ENCODE results near the gene POP4. TPM values are rescaled to one million over a fixed set of nuclear protein-coding genes. Genes with fewer than 3 reads are reported as not detected.

Gene POP4
- total RNA-seq (2016; rRNA removed; fragmentation: Illumina TruSeq; extraction: Trizol) (84.0 and 120 TPM in 2 replicates), polyA plus RNA-seq (2011; rRNA removed) (29.4 and 32.2 TPM in 2 replicates), polyA minus RNA-seq (2011; rRNA and poly(A)+ RNA removed; ENCODE audit: low replicate concordance) (23.6 and 67.1 TPM in 2 replicates), Bru-seq, nascent RNA (percentile 59 among the genes with signal in this experiment), BruChase-seq, experiment 1, labeled RNA remaining after a 6-hour chase (percentile 70 among the genes with signal in this experiment), BruChase-seq, experiment 2, labeled RNA remaining after a 2-hour chase (percentile 60 among the genes with signal in this experiment)
- total RNA-seq (2016; cell fraction: cytosol; rRNA removed; fragmentation: Illumina TruSeq; extraction: Trizol; ENCODE audit: low read depth): 26.0 and 27.8 TPM in 2 replicates
- 84.6 and 128 TPM in 2 replicates for total RNA-seq (2016; cell fraction: insoluble cytoplasmic fraction; rRNA removed; fragmentation: Illumina TruSeq; extraction: Trizol)
- total RNA-seq (2016; cell fraction: membrane; rRNA removed; fragmentation: Illumina TruSeq; extraction: Trizol): 37.0 and 39.3 TPM in 2 replicates
- 39.0 and 42.5 TPM in 2 replicates for total RNA-seq (2016; cell fraction: nucleus; rRNA removed; fragmentation: Illumina TruSeq; extraction: Trizol)
- polyA plus RNA-seq (2011; cell fraction: cytosol; rRNA removed): 22.5 and 24.9 TPM in 2 replicates
- 46.3 and 51.2 TPM in 2 replicates for polyA plus RNA-seq (2011; cell fraction: nucleus; rRNA removed)
- 24.1 and 24.4 TPM in 2 replicates for polyA plus RNA-seq (2012)
- polyA plus RNA-seq (2016; cell fraction: cytosol; fragmentation: Illumina TruSeq; extraction: Trizol; ENCODE audit: low read depth): 25.5 and 26.4 TPM in 2 replicates
- 117 and 122 TPM in 2 replicates for polyA plus RNA-seq (2016; cell fraction: insoluble cytoplasmic fraction; fragmentation: Illumina TruSeq; extraction: Trizol; ENCODE audit: low read depth)
- polyA plus RNA-seq (2016; cell fraction: membrane; fragmentation: Illumina TruSeq; extraction: Trizol; ENCODE audit: low read depth): 29.0 and 32.5 TPM in 2 replicates
- 58.8 and 67.0 TPM in 2 replicates for polyA plus RNA-seq (2016; cell fraction: nucleus; fragmentation: Illumina TruSeq; extraction: Trizol; ENCODE audit: insufficient read depth, low read depth)
- 16.8 and 23.0 TPM in 2 replicates for polyA minus RNA-seq (2011; cell fraction: cytosol; rRNA and poly(A)+ RNA removed)
- 45.1 and 53.7 TPM in 2 replicates for polyA minus RNA-seq (2011; cell fraction: nucleus; rRNA and poly(A)+ RNA removed)
- long read RNA-seq, experiment 1, transcript POP4-202 (7 exons, 3,385 nt): major isoform, 45 of 56 reads
- long read RNA-seq, experiment 1, partial matches to known transcripts: 6 of 56 reads
- long read RNA-seq, experiment 1, other reads (novel, unspliced or antisense): 3 of 56 reads
- long read RNA-seq, experiment 2, transcript POP4-202 (7 exons, 3,385 nt): major isoform, 23 of 34 reads
- long read RNA-seq, experiment 2, partial matches to known transcripts: 4 of 34 reads
- long read RNA-seq, experiment 2, other reads (novel, unspliced or antisense): 5 of 34 reads

- no peaks in the 10 kb centered on the region for H4K20me1 ChIP-seq (ENCODE audit: insufficient read depth, low read length)
- CTCF ChIA-PET (ENCODE audit: low intra/inter-chr PET ratio, low total read pairs): no interaction called here
- peak; percentile 90 for DNase-seq (ENCODE audit: low spot score)
- H3K27ac ChIP-seq (ENCODE audit: extremely low read length, insufficient read depth, low read length): peak within 1 kb of the TSS; percentile 62
- H3K4me3 ChIP-seq (replicated peaks in 1 of 3; ENCODE audit: insufficient read depth in 1 of 3, low read depth in 2 of 3, low read length in 3 of 3): peak within 1 kb of the TSS; percentile 79 to 93 (median 92)
- peak; percentile 68 for FAIRE-seq
- peak; percentile 92 for ATAC-seq
- in situ Hi-C loops (cut with HindIII; ENCODE audit: extremely low pct_ligation_motif_present, low pct_unique_long_range_greater_than_20kb) (no loop called here), intact Hi-C loops (cut with micrococcal nuclease; ENCODE audit: unreplicated experiment) (loop anchor here (5.0 kb wide), 1 partner anchor 101 kb away; no protein-coding TSS in a partner anchor)
- peak within 1 kb of the TSS; percentile 86 for H2AFZ ChIP-seq (ENCODE audit: low read length)
- POLR2A ChIA-PET: interaction anchor here (0.5 to 2.0 kb wide), 21 partner anchors 9 to 1812 kb away, joined by 3 to 44 read pairs (median 5); partner anchors contain the start of genes C19orf12, PLEKHF1 and URI1
- under 1% methylated on average over 34 of the region's 47 CpGs for WGBS (ENCODE audit: low lambda C conversion rate)
- peak within 1 kb of the TSS; percentile 89 for H3K4me2 ChIP-seq (ENCODE audit: low read depth, low read length)
- peaks cover 0 to 6% of the 10 kb centered on the region in 2 experiments; a peak in 2 of 5 replicates for H3K36me3 ChIP-seq (replicated peaks in 1 of 2; ENCODE audit: control insufficient read depth in 1 of 2, insufficient read depth in 2 of 2, low read length in 2 of 2)
- peaks cover 8% of the 10 kb centered on the region for H3K4me1 ChIP-seq (ENCODE audit: insufficient read depth, low read length)
- H3K27me3 ChIP-seq (ENCODE audit: control insufficient read depth in 1 of 2, insufficient read depth in 2 of 2, low read length in 2 of 2): no peaks in the 10 kb centered on the region; a peak in 1 of 5 replicates
- peaks cover 8% of the 10 kb centered on the region for H3K79me2 ChIP-seq (ENCODE audit: insufficient read depth, low read length)
- TSS peak; percentile 96 for BruUV-seq (replicated peaks)
- peak within 1 kb of the TSS; percentile 87 for H3K9ac ChIP-seq (ENCODE audit: insufficient read depth, low read depth, low read length)
- H3K9me3 ChIP-seq (ENCODE audit: low read length): no peaks in the 10 kb centered on the region
- TF ChIP-seq ZNF7 (CRISPR knock-in tag; IDR thresholded peaks at IDR 0.05) (no peak), ZNF850 (CRISPR knock-in tag; conservative IDR thresholded peaks at IDR 0.05) (no peak), ZBTB49 (CRISPR knock-in tag; IDR thresholded peaks at IDR 0.05; ENCODE audit: borderline replicate concordance) (no peak), ZNF337 (CRISPR knock-in tag; IDR thresholded peaks at IDR 0.05; ENCODE audit: borderline replicate concordance, low read depth) (no peak), PRPF4 (IDR thresholded peaks at IDR 0.05; ENCODE audit: low read depth, low read length, poor library complexity, severe bottlenecking) (no peak), ZFAT (CRISPR knock-in tag; conservative IDR thresholded peaks at IDR 0.05) (no peak), SOX6 (IDR thresholded peaks at IDR 0.05) (no peak), SOX6 (CRISPR knock-in tag; IDR thresholded peaks at IDR 0.05) (peak; percentile 24; the same call in 1 of the 2 replicates), ZNF33B (CRISPR knock-in tag; IDR thresholded peaks at IDR 0.05) (no peak), SPEN (CRISPR knock-in tag; IDR thresholded peaks at IDR 0.05; ENCODE audit: low read depth) (peak; percentile 82), MTF2 (CRISPR knock-in tag; IDR thresholded peaks at IDR 0.05; ENCODE audit: borderline replicate concordance) (no peak), ZNF740 (CRISPR knock-in tag; IDR thresholded peaks at IDR 0.05) (no peak), DMAP1 (CRISPR knock-in tag; IDR thresholded peaks at IDR 0.05) (peak; percentile 83), SMARCC2 (IDR thresholded peaks at IDR 0.05) (no peak), FOXA3 (CRISPR knock-in tag; IDR thresholded peaks at IDR 0.05) (peak; percentile 29), AGO2 (optimal IDR thresholded peaks at IDR 0.05; ENCODE audit: low read depth, low read length) (no peak), SOX5 (CRISPR knock-in tag; IDR thresholded peaks at IDR 0.05; ENCODE audit: borderline replicate concordance) (0 out of 2 replicates have a peak, but pooled peaks have one; percentile 29), RFX1 (IDR thresholded peaks at IDR 0.05) (no peak)
Measured at GRCh38 chr19:29605653-29606419, at the start of gene POP4. TSS of gene POP4 (plus strand) at chr19:29606283. CDS start at chr19:29606319, 36 bp downstream.
